K562 (cell line): ENCODE measurements around the gene GLB1L3. TPM values are rescaled to one million over a fixed set of nuclear protein-coding genes. Genes with fewer than 3 reads are reported as not detected.
A peak's percentile ranks its signal among the peaks of the same experiment; 100 is the strongest.

Experiments
- ATAC-seq: fragments of 200-7000 bp; cut with Tn5 transposase; 3 replicates; pipeline ENCODE4 v1.9.1; 2020; ENCODE audit warnings: moderate library complexity
- BruUV-seq: library from RNA; stranded (reverse); fragments of 400-500 nt; replicated peaks from 2 replicates; lab custom pipeline; 2021; lab: Mats Ljungman, UMichigan
- CTCF ChIA-PET: fragments of 300-600 bp; formaldehyde crosslinking; extraction: SDS; loops from one replicate; lab custom pipeline; 2021; ENCODE audit warnings: low intra/inter-chr PET ratio; lab: Yijun Ruan, JAX
- POLR2A ChIA-PET: fragments of 300-600, 350-650 bp; sonication (Branson Sonifier 250); formaldehyde crosslinking; extraction: SDS; loops from one replicate; lab custom pipeline; 2021; ENCODE audit warnings: antibody characterized with exemption, inconsistent platforms; lab: Yijun Ruan, JAX
- DNase-seq, 4 experiments: peaks; one replicate each; pipeline versions ENCODE4 v3.0.0 to v3.0.0-alpha.2; 2011 to 2018; ENCODE audit warnings: low spot score in 3 of 4, mixed read lengths in 3 of 4; ENCODE audit errors: extremely low read depth in 1 of 4
- FAIRE-seq: peaks from 2 replicates; lab custom pipeline; 2011; peaks lifted over from hg19 to GRCh38; lab: Jason Lieb, UNC
- H2AFZ ChIP-seq: 2 replicates; pipeline ENCODE4 v1.6.0; 2011; ENCODE audit warnings: low read depth, low read length, control low read depth, inconsistent platforms
- H3K27ac ChIP-seq: fragments of 200-600 bp; 3 replicates; pipeline ENCODE4 v1.8.0; 2011; ENCODE audit warnings: low read depth, mild to moderate bottlenecking, control low read depth, inconsistent platforms, low read length, moderate library complexity, mixed read lengths; ENCODE audit errors: extremely low read depth
- H3K27me3 ChIP-seq, 2 experiments: fragments of 300-600 bp in 1 of 2; 2 replicates in 1 of 2; 3 replicates in 1 of 2; pipeline versions ENCODE4 v1.6.0 to v1.8.0; 2011; ENCODE audit warnings: inconsistent platforms in 2 of 2, low read length in 2 of 2, mild to moderate bottlenecking in 1 of 2, mixed read lengths in 1 of 2, moderate library complexity in 1 of 2; ENCODE audit not compliant: control insufficient read depth in 2 of 2, insufficient read depth in 2 of 2
- H3K36me3 ChIP-seq: fragments of 300-600 bp; 3 replicates; pipeline ENCODE4 v1.8.0; 2011; ENCODE audit warnings: mild to moderate bottlenecking, low read length, inconsistent platforms; ENCODE audit not compliant: control insufficient read depth, insufficient read depth
- H3K4me1 ChIP-seq, 2 experiments: fragments of 200-600 bp in 1 of 2; replicated peaks in 1 of 2; 2 replicates in 1 of 2; 3 replicates in 1 of 2; pipeline versions ENCODE4 v1.5.1 to v1.8.0; 2011; ENCODE audit warnings: inconsistent platforms in 2 of 2, low read length in 2 of 2, mild to moderate bottlenecking in 1 of 2, mixed read lengths in 1 of 2, moderate library complexity in 1 of 2; ENCODE audit not compliant: control insufficient read depth in 2 of 2, insufficient read depth in 2 of 2
- H3K4me2 ChIP-seq: 2 replicates; pipeline ENCODE4 v1.6.1; 2011; ENCODE audit warnings: low read length, control low read depth, inconsistent platforms, mixed read lengths; ENCODE audit not compliant: insufficient read depth
- H3K4me3 ChIP-seq: fragments of 200-600 bp; sonication (generic), shearing (Covaris generic); 2 replicates; pipeline ENCODE4 v1.5.1; 2016; ENCODE audit warnings: control low read depth, inconsistent platforms
- H3K79me2 ChIP-seq: fragments of 200-600 bp; 3 replicates; pipeline ENCODE4 v1.8.0; 2011; ENCODE audit warnings: low read length, inconsistent platforms; ENCODE audit not compliant: control insufficient read depth, insufficient read depth
- H3K9ac ChIP-seq, 2 experiments: 2 replicates each; pipeline versions ENCODE4 v1.6.0 to v1.6.1; 2011; ENCODE audit warnings: low read depth in 2 of 2, low read length in 2 of 2, control low read depth in 1 of 2, inconsistent platforms in 1 of 2, mild to moderate bottlenecking in 1 of 2, mixed read lengths in 1 of 2; ENCODE audit not compliant: insufficient read depth in 1 of 2
- H3K9me1 ChIP-seq: one replicate; pipeline ENCODE4 v1.6.0; 2011; ENCODE audit warnings: inconsistent platforms, mild to moderate bottlenecking, low read length, moderate library complexity; ENCODE audit not compliant: control insufficient read depth, insufficient read depth
- H3K9me3 ChIP-seq: replicated peaks from 2 replicates; pipeline ENCODE4 v1.5.1; 2011; ENCODE audit warnings: low read depth, low read length, inconsistent platforms; ENCODE audit not compliant: control insufficient read depth, insufficient read depth
- H4K20me1 ChIP-seq: replicated peaks from 2 replicates; pipeline ENCODE4 v1.6.1; 2011; ENCODE audit warnings: low read length, inconsistent platforms, mixed read lengths; ENCODE audit not compliant: control insufficient read depth, insufficient read depth
- CREB1 ChIP-seq, 2 experiments: sonication (generic) in 1 of 2; formaldehyde crosslinking in 1 of 2; IDR thresholded peaks; 2 replicates each; pipeline versions ENCODE4 v1.6.1 to v1.8.0; 2012 to 2022; ENCODE audit warnings: inconsistent platforms in 1 of 2, mild to moderate bottlenecking in 1 of 2, missing genetic modification reagents in 1 of 2, moderate library complexity in 1 of 2
- CREM ChIP-seq: IDR thresholded peaks from 2 replicates; pipeline ENCODE4 v1.6.1; 2014; ENCODE audit warnings: antibody characterized with exemption, low read depth
- MTA2 ChIP-seq: fragments of 450-650 bp; IDR thresholded peaks from 2 replicates; pipeline ENCODE4 v1.6.1; 2016; ENCODE audit warnings: low read depth
- PCBP1 ChIP-seq: fragments of 200-400 bp; formaldehyde crosslinking; IDR thresholded peaks from 2 replicates; pipeline ENCODE4 v1.6.1; 2018; ENCODE audit warnings: mild to moderate bottlenecking, low read depth, low read length; ENCODE audit not compliant: poor library complexity, severe bottlenecking
- POLR2G ChIP-seq: fragments of 200-400 bp; formaldehyde crosslinking; IDR thresholded peaks from 2 replicates; pipeline ENCODE4 v1.6.1; 2017; ENCODE audit warnings: low read depth, mild to moderate bottlenecking, antibody characterized with exemption, low read length, moderate library complexity
- RNF2 ChIP-seq: sonication (generic); IDR thresholded peaks from 2 replicates; pipeline ENCODE4 v1.6.1; 2016
- SMAD4 ChIP-seq: fragments of 250-450 bp; sonication (Bioruptor Pico); conservative IDR thresholded peaks from 2 replicates; pipeline ENCODE4 v1.8.0; 2021; ENCODE audit warnings: inconsistent platforms, mild to moderate bottlenecking, moderate library complexity
- SP1 ChIP-seq: sonication (generic); formaldehyde crosslinking; IDR thresholded peaks from 2 replicates; pipeline ENCODE4 v1.8.1; 2022; ENCODE audit warnings: mild to moderate bottlenecking, missing genetic modification reagents
- THAP12 ChIP-seq: fragments of 250-450 bp; sonication (Bioruptor Pico); IDR thresholded peaks from 2 replicates; pipeline ENCODE4 v1.9.0; 2021; ENCODE audit warnings: mild to moderate bottlenecking, inconsistent platforms
- ZBTB11 ChIP-seq, 3 experiments: fragments of 200-800 bp in 1 of 3; fragments of 250-450 bp in 1 of 3; fragments of 450-650 bp in 1 of 3; sonication (Bioruptor Pico) in 1 of 3; sonication (Bioruptor generic) in 1 of 3; formaldehyde crosslinking in 1 of 3; IDR thresholded peaks; 2 replicates each; pipeline versions ENCODE4 v1.6.1 to v1.8.0; 2016 to 2022; ENCODE audit warnings: mild to moderate bottlenecking in 2 of 3, missing genetic modification characterization in 2 of 3, missing compliant biosample characterization in 1 of 3, moderate library complexity in 1 of 3
- ZFPM2 ChIP-seq: fragments of 250-450 bp; sonication (Bioruptor Pico); IDR thresholded peaks from 2 replicates; pipeline ENCODE4 v1.5.1; 2022; ENCODE audit warnings: mild to moderate bottlenecking
- ZNF655 ChIP-seq: fragments of 250-450 bp; sonication (Bioruptor Pico); IDR thresholded peaks from 2 replicates; pipeline ENCODE4 v1.5.0; 2021
- WGBS: fragments of 100-300 bp; shearing (Covaris generic); methylation state at CpG from one replicate; pipeline ENCODE4 v1.1.6; 2016; ENCODE audit warnings: low coverage, mixed read lengths; ENCODE audit not compliant: insufficient coverage; ENCODE audit errors: missing lambda C conversion rate; 5-methylcytosine and 5-hydroxymethylcytosine counted together
- in situ Hi-C: fragments of 300-500 bp; cut with MboI; formaldehyde crosslinking; loops from 4 replicates; pipeline ENCODE4 v1.15.0; 2018; ENCODE audit warnings: inconsistent platforms, mixed read lengths
- intact Hi-C: fragments of 100-400 bp; cut with micrococcal nuclease; formaldehyde crosslinking; loops from 2 replicates; pipeline ENCODE4 v1.14.2; 2022
- polyA plus RNA-seq, 8 experiments: library from polyadenylated mRNA; depleted of rRNA in 4 of 8; stranded (reverse) in 5 of 8; unstranded in 3 of 8; fragments of >200 nt; fragmentation: Nextera tagmentation in 2 of 8; fragmentation: Illumina TruSeq in 1 of 8; extraction: Ambion mirVana in 2 of 8; extraction: Trizol in 1 of 8; gene quantifications; 2 replicates each; pipeline versions ENCODE4 v1.2.1 to v1.2.3, GENCODE V29; 2011 to 2014; ENCODE audit warnings: inconsistent platforms in 1 of 8, missing spikeins in 1 of 8
- total RNA-seq, 7 experiments: library from RNA; depleted of rRNA in 6 of 7; stranded (reverse); fragments of >200 nt in 6 of 7; fragmentation: Illumina TruSeq in 2 of 7; extraction: Trizol in 2 of 7; gene quantifications; 2 replicates each; pipeline versions ENCODE4 v1.2.1 to v1.2.3, GENCODE V29; 2011 to 2021; ENCODE audit warnings: low replicate concordance in 1 of 7

GLB1L3 gene
- total and polyA plus RNA-seq, 9 of the 15 experiments (the other 6 are each of a cell fraction or from before 2014, with no cell fraction given): 0.18 to 3.3 (median 0.49) TPM

GRCh38 chr11:134253188-134253993 lies 22.8 kb upstream of the GLB1L3 start, which contains the start of the genes ACAD8 and THYN1:
TSS of gene ACAD8 (plus strand) at chr11:134253568. CDS start at chr11:134253601, 33 bp downstream.
TSS of gene THYN1 (minus strand) at chr11:134253352. CDS start at chr11:134252882, 470 bp downstream.
- Histone ChIP-seq H3K27me3 (no peaks in the 10 kb centered on the region), H3K79me2 (peaks cover 32% of the 10 kb centered on the region), H4K20me1 (no peaks in the 10 kb centered on the region), H3K4me2 (peak within 1 kb of the TSS; percentile 96), H3K4me1 (peaks cover 3 to 17% of the 10 kb centered on the region in 2 experiments; a peak in 4 of 5 replicates), H3K9me1 (no peaks in the 10 kb centered on the region), H3K9me3 (no peaks in the 10 kb centered on the region), H2AFZ (peak within 1 kb of the TSS; percentile 98), H3K27ac (peak within 1 kb of the TSS; percentile 54), H3K9ac (peak within 1 kb of the TSS; percentile 70 to 97), H3K36me3 (peaks cover 45% of the 10 kb centered on the region), H3K4me3 (peak within 1 kb of the TSS; percentile 92)
- DNase-seq (peak; percentile 97 to 98 (median 97)), ATAC-seq (peak; percentile 99), FAIRE-seq (peak; percentile 95)
- no TSS peak for BruUV-seq
- CTCF ChIA-PET: no interaction called here
- WGBS: under 1% methylated on average over 58 of the region's 70 CpGs
- POLR2A ChIA-PET: interaction anchor here (0.6 to 1.6 kb wide), 3 partner anchors 9 to 87 kb away, joined by 3 to 8 read pairs (median 4); no protein-coding TSS in a partner anchor
- in situ Hi-C loops: no loop called here
- intact Hi-C loops: loop anchor here (1.0 to 2.0 kb wide), 2 partner anchors 28 to 47 kb away; no protein-coding TSS in a partner anchor
- TF ChIP-seq THAP12 (CRISPR knock-in tag): no peak
- peak; percentile 72 for TF ChIP-seq SP1 (CRISPR knock-in tag)
- TF ChIP-seq ZBTB11 (CRISPR knock-in tag; IDR thresholded peaks at IDR 0.05): peak in 1 of 3 experiments; percentile 86; a peak in 2 of 6 replicates
- peak; percentile 92 for TF ChIP-seq POLR2G
- TF ChIP-seq RNF2: peak; percentile 59; the same call in 1 of the 2 replicates
- TF ChIP-seq ZFPM2 (CRISPR knock-in tag): no peak
- TF ChIP-seq PCBP1: peak; percentile 42
- peak; percentile 77 for TF ChIP-seq CREB1 (IDR thresholded peaks at IDR 0.05)
- TF ChIP-seq CREB1 (CRISPR knock-in tag; IDR thresholded peaks at IDR 0.05): peak; percentile 71; the same call in 1 of the 2 replicates
- 0 out of 2 replicates have a peak, but pooled peaks have one; percentile 46 for TF ChIP-seq ZNF655 (CRISPR knock-in tag)
- peak; percentile 82 for TF ChIP-seq CREM
- peak; percentile 49 for TF ChIP-seq SMAD4 (CRISPR knock-in tag)
- peak; percentile 27; the same call in 1 of the 2 replicates for TF ChIP-seq MTA2
